Smooth muscle cell (in vitro differentiated cells): Measurements from ENCODE around the gene PC. TPM values are rescaled to one million over a fixed set of nuclear protein-coding genes. Genes with fewer than 3 reads are reported as not detected.

Experiments
- DNase-seq: peaks from one replicate; lab custom pipeline; 2025; ENCODE audit not compliant: unreplicated experiment; lab: John Stamatoyannopoulos, UW
- H2AFZ ChIP-seq: fragments of 200-600 bp; sonication (generic); 2 replicates; pipeline ENCODE4 v1.6.0; 2016; ENCODE audit warnings: antibody characterized with exemption, low read depth, mild to moderate bottlenecking
- H3F3A ChIP-seq: fragments of 200-600 bp; sonication (generic); 2 replicates; pipeline ENCODE4 v1.6.0; 2017; ENCODE audit warnings: antibody characterized with exemption, low read depth
- H3K27ac ChIP-seq: fragments of 200-600 bp; sonication (generic); 2 replicates; pipeline ENCODE4 v1.5.1; 2016; ENCODE audit warnings: low read depth, mild to moderate bottlenecking
- H3K27me3 ChIP-seq: fragments of 200-600 bp; sonication (generic); 2 replicates; pipeline ENCODE4 v1.6.1; 2016; ENCODE audit warnings: low read depth, mild to moderate bottlenecking
- H3K36me3 ChIP-seq: fragments of 200-600 bp; sonication (generic); 2 replicates; pipeline ENCODE4 v1.5.1; 2016; ENCODE audit warnings: low read depth
- H3K4me1 ChIP-seq: fragments of 200-600 bp; sonication (generic); 2 replicates; pipeline ENCODE4 v1.5.1; 2016; ENCODE audit warnings: low read depth
- H3K4me2 ChIP-seq: fragments of 200-600 bp; sonication (generic); 2 replicates; pipeline ENCODE4 v1.6.0; 2016; ENCODE audit warnings: mild to moderate bottlenecking
- H3K4me3 ChIP-seq: fragments of 200-600 bp; sonication (generic); 2 replicates; pipeline ENCODE4 v1.5.1; 2016; ENCODE audit warnings: mild to moderate bottlenecking
- H3K79me2 ChIP-seq: fragments of 200-600 bp; sonication (generic); 2 replicates; pipeline ENCODE4 v1.6.0; 2016; ENCODE audit warnings: low read depth, mild to moderate bottlenecking
- H3K9ac ChIP-seq: fragments of 200-600 bp; sonication (generic); 2 replicates; pipeline ENCODE4 v1.6.0; 2016; ENCODE audit warnings: low read depth
- H3K9me3 ChIP-seq: fragments of 200-600 bp; sonication (generic); replicated peaks from 2 replicates; pipeline ENCODE4 v1.5.1; 2016; ENCODE audit warnings: low read depth
- H4K20me1 ChIP-seq: fragments of 200-600 bp; sonication (generic); 2 replicates; pipeline ENCODE4 v1.6.0; 2016; ENCODE audit warnings: low read depth
- WGBS: methylation state at CpG from one replicate; pipeline ENCODE4 v1.1.7; 2016; ENCODE audit warnings: low lambda C conversion rate; 5-methylcytosine and 5-hydroxymethylcytosine counted together
- polyA plus RNA-seq: library from polyadenylated mRNA; unstranded; fragments of >200 nt; fragmentation: Nextera tagmentation; extraction: Ambion mirVana; gene quantifications from 2 replicates; pipeline ENCODE4 v1.2.1, GENCODE V29; 2016
- total RNA-seq: library from RNA; depleted of rRNA; stranded (reverse); fragments of >200 nt; gene quantifications from 2 replicates; pipeline ENCODE4 v1.2.3, GENCODE V29; 2014
- TF ChIP-seq, protein P1 (sequence below): fragments of 200-600 bp; sonication (generic); IDR thresholded peaks from 2 replicates; pipeline ENCODE4 v1.5.1; 2017; ENCODE audit warnings: borderline replicate concordance, mild to moderate bottlenecking, antibody characterized with exemption; ENCODE audit not compliant: insufficient read depth, poor library complexity, severe bottlenecking

The PC gene
- total and polyA plus RNA-seq, 2 experiments from 2014 or later = 11.8 to 36.1 TPM

- Histone ChIP-seq H3K27ac (no peak overlapping the region), H2AFZ (no peak overlapping the region), H3K4me2 (no peak overlapping the region), H3K27me3 (no peaks in the 10 kb centered on the region), H3K4me3 (no peak overlapping the region), H3K36me3 (no peaks in the 10 kb centered on the region), H4K20me1 (no peaks in the 10 kb centered on the region), H3K4me1 (peaks cover 9% of the 10 kb centered on the region), H3K79me2 (no peaks in the 10 kb centered on the region), H3F3A (no peaks in the 10 kb centered on the region), H3K9ac (no peak overlapping the region), H3K9me3 (no peaks in the 10 kb centered on the region)
- 79% methylated on average over 9 of the region's 9 CpGs for WGBS
- no peak for DNase-seq
- TF ChIP-seq, protein P1, sequence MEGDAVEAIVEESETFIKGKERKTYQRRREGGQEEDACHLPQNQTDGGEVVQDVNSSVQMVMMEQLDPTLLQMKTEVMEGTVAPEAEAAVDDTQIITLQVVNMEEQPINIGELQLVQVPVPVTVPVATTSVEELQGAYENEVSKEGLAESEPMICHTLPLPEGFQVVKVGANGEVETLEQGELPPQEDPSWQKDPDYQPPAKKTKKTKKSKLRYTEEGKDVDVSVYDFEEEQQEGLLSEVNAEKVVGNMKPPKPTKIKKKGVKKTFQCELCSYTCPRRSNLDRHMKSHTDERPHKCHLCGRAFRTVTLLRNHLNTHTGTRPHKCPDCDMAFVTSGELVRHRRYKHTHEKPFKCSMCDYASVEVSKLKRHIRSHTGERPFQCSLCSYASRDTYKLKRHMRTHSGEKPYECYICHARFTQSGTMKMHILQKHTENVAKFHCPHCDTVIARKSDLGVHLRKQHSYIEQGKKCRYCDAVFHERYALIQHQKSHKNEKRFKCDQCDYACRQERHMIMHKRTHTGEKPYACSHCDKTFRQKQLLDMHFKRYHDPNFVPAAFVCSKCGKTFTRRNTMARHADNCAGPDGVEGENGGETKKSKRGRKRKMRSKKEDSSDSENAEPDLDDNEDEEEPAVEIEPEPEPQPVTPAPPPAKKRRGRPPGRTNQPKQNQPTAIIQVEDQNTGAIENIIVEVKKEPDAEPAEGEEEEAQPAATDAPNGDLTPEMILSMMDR = no peak
Measured at GRCh38 chr11:66912911-66913310, 45.3 kb downstream of the PC start.

DNA sequence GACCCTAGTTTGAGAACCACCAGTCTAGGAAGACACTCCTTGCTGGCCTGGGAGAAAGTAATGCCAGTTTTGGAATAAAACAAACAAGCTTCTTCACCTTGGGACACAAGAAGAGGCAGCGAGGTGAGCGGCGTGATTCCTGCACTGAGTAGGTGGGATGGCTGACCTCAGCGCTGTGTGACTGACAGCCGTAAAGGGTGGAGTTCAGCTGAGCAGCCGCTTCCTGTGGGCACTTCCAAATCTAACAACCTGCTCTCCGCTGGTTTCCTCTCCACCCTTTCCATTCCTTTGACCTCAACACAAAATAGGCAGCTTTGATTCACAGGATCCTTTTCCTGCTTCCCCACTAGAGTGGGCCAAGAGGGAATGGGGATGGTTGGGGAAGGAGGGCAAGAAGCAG lies 45.8 kb downstream of the PC start:
- Histone ChIP-seq H2AFZ (no peak overlapping the region), H3K4me2 (no peak overlapping the region), H3K9ac (no peak overlapping the region), H3K27ac (no peak overlapping the region), H3K4me3 (no peak overlapping the region), H3K9me3 (no peaks in the 10 kb centered on the region), H3K79me2 (no peaks in the 10 kb centered on the region), H4K20me1 (no peaks in the 10 kb centered on the region), H3F3A (no peaks in the 10 kb centered on the region), H3K4me1 (peaks cover 9% of the 10 kb centered on the region), H3K27me3 (no peaks in the 10 kb centered on the region), H3K36me3 (no peaks in the 10 kb centered on the region)
- DNase-seq = no peak
- TF ChIP-seq, protein P1 = no peak
- 90% methylated on average over 7 of the region's 7 CpGs for WGBS

GRCh38 chr11:66910669-66911068 lies 47.5 kb downstream of the PC start:
- 91% methylated on average over 4 of the region's 4 CpGs for WGBS
- Histone ChIP-seq H3K9ac (no peak overlapping the region), H3K4me3 (no peak overlapping the region)

DNA sequence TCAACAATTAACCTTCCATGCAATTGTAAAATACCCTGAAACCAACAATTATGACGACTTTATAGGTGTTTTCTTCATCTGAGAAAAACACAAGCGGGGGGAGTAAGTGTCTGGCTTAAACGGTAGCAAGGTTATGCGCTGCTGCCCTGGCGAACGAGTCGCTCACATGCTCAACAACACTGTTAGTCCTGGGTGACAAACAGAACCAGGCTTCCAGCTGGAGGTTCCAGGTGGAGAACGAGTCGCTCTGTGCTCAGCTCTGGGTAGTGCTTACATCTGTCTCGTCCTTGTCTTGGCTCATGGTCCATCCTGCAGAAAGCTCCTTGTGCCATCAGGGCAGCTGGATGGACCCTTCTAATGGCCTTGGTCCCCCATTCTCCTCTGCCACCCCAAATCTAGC lies 48.2 kb downstream of the PC start:
- Histone ChIP-seq H3K27me3 (no peaks in the 10 kb centered on the region), H3F3A (no peaks in the 10 kb centered on the region), H3K4me1 (peaks cover 14% of the 10 kb centered on the region), H3K36me3 (no peaks in the 10 kb centered on the region), H4K20me1 (no peaks in the 10 kb centered on the region), H3K9me3 (no peaks in the 10 kb centered on the region), H3K4me2 (no peak overlapping the region), H3K79me2 (no peaks in the 10 kb centered on the region), H3K9ac (no peak overlapping the region), H3K4me3 (no peak overlapping the region), H3K27ac (no peak overlapping the region), H2AFZ (no peak overlapping the region)
- no peak for DNase-seq
- TF ChIP-seq, protein P1 = no peak
- 90% methylated on average over 10 of the region's 10 CpGs for WGBS

More at GRCh38 chr11:66910669-66911068, 47.5 kb downstream of the PC start:
- no peaks in the 10 kb centered on the region for H3F3A ChIP-seq
- no peaks in the 10 kb centered on the region for H4K20me1 ChIP-seq
- H3K27ac ChIP-seq = no peak overlapping the region
- H3K4me1 ChIP-seq = peaks cover 14% of the 10 kb centered on the region
- H2AFZ ChIP-seq = no peak overlapping the region
- no peaks in the 10 kb centered on the region for H3K27me3 ChIP-seq
- TF ChIP-seq, protein P1 = no peak
- H3K36me3 ChIP-seq = no peaks in the 10 kb centered on the region
- no peak for DNase-seq
- no peak overlapping the region for H3K4me2 ChIP-seq
- H3K79me2 ChIP-seq = no peaks in the 10 kb centered on the region
- no peaks in the 10 kb centered on the region for H3K9me3 ChIP-seq
